CD4-positive, alpha-beta T cell treated with Interleukin-15 for 4 hours (primary cell): ENCODE measurements around the gene CEP192.
"Not testable (repeated sequence)": the region's sequence is repeated elsewhere in the genome, so short reads cannot be mapped to it uniquely, and the experiment has no call there.

Experiments
- DNase-seq: peaks from one replicate; pipeline ENCODE4 v3.0.0-alpha.2; 2020; ENCODE audit warnings: low spot score

CEP192 gene

DNA sequence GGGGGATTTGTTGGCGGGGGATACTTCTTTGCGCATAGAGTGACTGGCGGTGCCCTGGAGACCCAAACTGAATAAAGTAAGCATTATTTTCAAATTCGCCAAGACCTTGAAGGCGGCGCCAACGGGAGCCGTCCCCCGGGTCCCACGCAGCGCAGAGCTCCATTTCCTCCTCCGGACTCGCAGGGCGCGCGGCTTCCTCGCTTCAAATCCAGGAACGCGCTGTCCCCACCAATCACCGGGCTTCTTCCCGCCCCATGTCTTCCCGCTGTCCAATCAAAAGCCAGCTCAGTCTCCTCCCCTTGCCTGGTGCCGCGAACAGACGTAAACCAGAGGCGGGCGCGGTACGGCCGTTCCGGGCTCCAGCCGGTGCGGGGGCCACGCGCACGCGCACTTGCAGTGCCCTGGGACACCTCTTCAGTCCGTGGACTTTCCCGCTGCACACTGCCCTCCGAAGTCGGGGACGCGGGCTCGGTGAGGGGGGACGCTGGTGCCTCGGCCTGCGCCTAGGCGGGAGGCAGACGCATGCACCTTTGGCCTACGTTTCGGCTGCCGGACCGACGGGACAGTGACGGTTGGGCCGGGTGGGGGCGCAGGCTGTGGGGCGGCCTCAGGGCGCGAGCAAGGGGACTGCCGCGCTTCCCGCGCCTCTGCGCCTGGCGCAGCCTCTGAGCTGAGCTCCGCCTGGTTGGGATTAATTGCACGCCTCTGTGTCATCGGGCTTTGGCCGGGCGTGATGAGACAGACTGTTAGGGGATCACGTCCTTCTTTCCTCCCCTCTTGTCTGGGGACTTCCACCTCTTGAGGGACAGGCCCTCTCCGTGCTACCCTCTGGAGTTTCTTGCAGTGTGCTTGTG lies at the start of gene CEP192:
Gene CEP192, plus strand, starts transcription at position 396 of the 854 bp plus-strand sequence. CDS start 8,063 bp downstream, outside the sequence.
- peak; percentile 99 for DNase-seq

DNA sequence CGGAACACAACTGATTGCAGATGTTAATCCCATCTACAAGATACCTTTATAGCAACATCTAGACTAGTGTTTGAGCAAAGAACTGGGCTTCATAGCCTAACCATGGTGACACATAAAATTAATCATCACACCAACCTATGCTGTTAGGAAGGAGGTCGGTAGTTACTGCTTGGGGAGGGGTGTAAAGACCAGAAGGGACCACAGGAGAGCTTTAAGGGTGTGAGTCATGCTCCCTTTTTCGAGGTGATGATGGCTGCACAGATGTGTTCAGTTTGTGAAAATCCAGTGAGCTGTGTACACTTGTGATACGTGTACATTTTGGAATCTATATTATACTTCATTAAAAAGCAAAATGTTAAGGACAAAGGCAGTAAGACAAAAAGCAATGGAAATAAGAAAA lies 47.9 kb upstream of the CEP192 start:
- DNase-seq, result no peak

- no peak for DNase-seq
Observed at GRCh38 chr18:12944709-12945108, 46.5 kb upstream of the CEP192 start.

DNA sequence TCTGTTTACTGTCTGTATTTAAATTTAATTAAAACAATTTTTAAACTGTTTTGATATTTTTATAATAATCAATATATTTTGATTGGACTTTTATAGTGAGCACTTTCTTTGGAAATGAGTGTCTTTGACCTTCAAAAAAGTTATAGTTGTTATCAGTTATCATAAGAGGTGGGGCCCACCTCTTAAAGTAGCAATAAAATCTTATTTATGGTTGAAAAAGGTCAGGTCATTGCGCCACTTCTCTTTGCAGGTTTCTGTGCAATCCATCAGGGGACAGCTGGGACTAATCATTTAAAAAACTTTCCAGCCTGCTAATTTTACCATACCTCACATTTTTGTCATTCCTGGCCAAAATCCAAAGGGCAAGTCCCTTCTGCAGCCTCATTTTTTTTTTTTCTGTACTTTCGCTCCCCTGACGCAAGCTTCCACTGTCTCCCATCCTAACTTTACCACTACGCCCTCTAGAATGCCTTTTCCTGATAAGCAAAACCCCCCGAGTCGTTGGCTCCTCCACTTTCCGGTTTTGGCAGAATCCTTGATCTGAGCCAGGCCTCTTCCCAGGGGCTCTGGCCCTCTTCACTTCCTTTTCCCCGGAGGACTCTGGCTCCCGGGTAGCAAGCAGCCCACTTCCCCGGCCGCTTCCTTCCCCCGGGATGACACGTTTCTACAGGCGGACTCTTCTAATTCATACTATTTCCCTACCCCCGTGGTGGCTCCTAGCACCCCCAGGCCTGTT lies 44.4 kb upstream of the CEP192 start:
- no peak for DNase-seq

DNA sequence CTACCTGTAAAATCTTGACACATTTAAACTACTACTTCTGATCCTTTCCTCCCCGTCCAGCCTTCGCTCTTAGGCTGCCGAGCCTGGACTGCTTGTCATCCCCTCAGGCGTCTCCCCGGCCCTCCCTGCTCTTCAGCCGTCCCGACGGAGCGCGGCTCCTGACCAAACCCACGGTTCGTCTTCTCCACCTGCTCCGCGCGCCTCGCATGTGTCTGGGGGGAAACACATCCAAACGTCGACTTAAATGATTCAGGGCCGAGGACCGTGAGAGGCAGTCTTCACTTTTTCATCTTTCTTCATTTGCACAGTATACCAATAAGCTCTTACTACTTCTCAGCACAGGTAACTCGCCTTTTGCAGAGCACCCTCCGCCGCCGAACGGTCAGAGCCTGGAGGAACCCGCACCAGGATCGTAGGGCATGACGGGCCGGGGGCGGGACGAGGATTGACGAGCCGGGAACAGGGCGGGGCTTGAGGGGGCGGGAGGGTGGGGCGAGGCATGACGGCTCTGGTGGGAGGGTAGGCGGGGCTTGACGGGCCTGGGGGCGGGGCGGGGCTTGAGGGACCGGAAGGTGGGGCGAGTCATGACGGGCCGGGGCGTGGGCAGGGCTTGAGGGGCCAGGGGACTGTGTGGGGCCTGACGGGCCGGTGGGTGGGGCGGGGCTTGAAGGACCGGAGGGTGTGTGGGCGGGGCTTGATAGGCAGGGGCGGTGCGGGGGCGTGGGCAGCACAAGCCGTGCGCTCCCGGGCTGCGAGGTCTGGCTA lies 43.7 kb upstream of the CEP192 start, which contains the start of gene SEH1L:
Gene SEH1L, plus strand, starts transcription at position 727 of the 765 bp plus-strand sequence. CDS start 111 bp downstream, outside the sequence.
- peak; percentile 97 for DNase-seq

DNA sequence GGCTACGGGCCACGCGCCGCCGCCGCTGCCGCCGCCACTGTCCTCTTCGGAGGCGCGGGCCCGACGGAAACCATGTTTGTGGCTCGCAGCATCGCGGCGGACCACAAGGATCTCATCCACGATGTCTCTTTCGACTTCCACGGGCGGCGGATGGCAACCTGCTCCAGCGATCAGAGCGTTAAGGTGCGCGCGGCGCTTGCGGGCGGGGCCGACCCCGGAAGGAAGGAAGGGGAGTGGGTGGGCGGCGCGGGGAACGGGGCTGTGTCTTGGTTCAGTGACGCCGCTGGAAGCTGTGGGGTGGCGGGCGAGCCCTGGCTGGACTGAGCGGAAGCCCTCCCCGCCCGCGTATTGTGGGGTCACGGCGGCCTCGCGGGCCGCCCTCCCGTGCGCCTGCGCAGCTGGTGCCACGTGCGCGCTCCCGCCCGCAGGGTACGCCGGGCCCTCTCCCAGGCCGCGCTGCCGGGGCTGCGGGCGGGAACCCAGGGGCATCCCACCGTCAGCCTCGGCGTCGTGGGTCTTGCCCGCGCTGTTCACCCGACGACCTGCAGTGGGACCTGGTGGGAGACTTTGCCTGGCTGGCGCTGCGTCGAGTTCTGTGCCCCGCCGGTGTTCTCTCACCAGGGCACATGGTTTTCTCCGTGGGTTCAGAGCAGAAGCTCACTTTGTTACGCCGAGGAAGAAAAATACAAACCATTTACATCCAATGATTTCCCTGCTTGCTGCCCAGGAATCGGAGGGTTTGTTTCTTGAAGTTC lies 42.9 kb upstream of the CEP192 start:
- DNase-seq, result peak; percentile 98

DNA sequence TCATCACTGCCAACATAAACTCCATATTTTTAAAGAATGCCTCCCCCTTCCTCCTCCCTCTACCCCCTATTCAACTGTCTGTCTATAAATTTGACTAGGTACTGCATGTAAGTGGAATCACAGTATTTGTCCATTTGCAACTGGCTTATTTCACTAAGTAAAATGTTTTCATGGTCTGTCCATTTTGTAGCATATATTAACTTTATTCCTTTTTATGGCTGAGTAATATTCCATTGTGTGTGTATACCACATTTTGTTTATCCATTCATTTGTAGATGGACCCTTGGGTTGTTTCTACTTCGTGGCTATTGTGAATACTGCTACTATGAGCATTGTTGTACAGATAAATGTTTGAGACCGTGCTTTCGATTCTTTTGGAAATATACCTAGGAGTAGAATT lies 32.7 kb upstream of the CEP192 start:
- DNase-seq, result no peak

- no peak for DNase-seq
Observed at GRCh38 chr18:12960395-12960794, 30.8 kb upstream of the CEP192 start.

DNA sequence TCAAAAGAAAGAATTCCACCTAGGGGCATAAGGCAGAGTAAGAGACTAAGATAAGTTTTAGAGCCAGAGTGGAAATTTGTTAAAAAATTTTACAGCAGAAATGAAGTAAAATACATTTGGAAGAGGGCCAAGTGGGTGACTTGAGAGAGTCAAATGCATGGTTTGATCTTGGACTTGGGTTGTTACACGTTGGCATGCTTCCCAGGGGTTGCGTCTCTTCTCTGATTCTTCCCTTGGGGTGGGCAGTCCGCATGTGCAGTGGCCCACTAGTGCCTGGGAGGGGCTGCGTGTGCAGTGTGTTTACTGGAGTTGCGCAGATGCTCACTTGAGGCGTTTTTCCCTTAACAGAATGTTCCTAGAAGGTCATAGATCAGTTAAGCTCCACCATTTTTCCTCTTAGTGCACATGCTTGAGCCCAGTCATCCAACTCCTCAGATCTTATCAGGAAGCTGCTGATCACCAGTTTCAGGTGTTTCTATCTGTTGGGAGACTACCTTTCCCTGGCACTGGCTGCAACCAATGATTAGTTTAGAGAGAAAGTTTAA lies 30.2 kb upstream of the CEP192 start:
- DNase-seq, result no peak

DNA sequence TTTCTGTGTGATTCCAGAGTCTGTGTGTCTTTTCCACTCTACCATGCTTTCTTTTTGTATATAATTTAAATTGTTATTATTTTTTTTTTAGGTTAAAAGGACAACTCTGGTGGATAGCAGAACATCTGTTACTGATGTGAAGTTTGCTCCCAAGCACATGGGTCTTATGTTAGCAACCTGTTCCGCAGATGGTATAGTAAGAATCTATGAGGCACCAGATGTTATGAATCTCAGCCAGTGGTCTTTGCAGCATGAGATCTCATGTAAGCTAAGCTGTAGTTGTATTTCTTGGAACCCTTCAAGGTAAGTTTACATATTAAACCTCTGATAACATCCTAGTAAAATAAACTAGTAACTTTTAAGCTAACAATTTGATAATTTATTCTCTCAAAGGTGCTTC lies 28.1 kb upstream of the CEP192 start:
- DNase-seq, result no peak

GRCh38 chr18:12968115-12968514 lies 23.0 kb upstream of the CEP192 start:
- no peak for DNase-seq

DNA sequence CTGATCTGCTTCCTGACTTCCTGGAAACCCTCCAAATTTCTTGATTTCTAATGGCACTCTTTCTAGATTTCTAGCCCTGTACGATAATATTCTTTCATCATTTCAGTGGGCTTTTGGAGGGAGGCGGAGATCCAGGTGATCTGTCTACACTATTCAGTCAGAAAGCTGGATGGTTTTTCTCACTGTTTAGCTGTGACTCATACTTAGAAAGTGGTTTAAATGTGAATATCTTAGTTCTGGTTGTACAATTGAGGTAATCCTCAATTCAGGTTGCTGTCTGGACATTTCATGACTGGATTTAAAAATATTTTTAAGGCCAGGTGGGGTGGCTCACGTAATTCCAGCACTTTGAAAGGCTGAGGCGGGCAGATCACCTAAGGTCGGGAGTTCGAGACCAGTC lies 22.5 kb upstream of the CEP192 start:
- no peak for DNase-seq

- no peak for DNase-seq
Observed at GRCh38 chr18:12973562-12974213, 17.5 kb upstream of the CEP192 start.

DNA sequence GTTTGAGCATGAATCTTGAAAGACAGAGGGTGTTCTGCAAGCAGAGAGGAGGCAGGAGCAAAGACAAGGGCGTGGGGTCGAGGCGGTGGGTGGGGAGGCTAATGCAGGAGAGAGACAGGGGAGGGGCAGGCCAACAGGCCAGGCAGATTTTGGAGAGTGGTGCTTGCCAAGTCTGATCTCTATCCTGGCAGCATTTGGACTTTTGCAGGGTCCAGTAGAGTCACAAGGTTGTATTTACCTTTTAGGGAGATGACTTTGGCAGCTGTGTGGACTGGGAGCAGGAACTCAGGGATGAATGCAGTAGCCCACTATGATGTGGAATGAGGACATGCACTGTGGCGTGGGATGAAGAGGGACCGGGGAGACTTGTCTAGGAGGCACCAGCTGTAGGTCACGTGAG lies 15.7 kb upstream of the CEP192 start:
- no peak for DNase-seq

GRCh38 chr18:12976305-12976704 lies 14.9 kb upstream of the CEP192 start:
- no peak for DNase-seq

DNA sequence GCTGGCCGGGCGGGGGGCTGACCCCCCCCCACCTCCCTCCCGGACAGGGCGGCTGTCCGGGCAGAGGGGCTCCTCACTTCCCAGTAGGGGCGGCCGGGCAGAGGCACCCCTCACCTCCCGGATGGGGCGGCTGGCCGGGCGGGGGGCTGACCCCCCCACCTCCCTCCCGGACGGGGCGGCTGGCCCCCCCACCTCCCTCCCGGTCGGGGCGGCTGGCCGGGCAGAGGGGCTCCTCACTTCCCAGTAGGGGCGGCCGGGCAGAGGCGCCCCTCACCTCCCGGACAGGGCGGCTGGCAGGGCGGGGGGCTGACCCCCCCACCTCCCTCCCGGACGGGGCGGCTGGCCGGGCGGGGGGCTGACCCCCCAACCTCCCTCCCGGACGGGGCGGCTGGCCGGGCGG lies 11.1 kb upstream of the CEP192 start:
- not testable (repeated sequence) for DNase-seq

DNA sequence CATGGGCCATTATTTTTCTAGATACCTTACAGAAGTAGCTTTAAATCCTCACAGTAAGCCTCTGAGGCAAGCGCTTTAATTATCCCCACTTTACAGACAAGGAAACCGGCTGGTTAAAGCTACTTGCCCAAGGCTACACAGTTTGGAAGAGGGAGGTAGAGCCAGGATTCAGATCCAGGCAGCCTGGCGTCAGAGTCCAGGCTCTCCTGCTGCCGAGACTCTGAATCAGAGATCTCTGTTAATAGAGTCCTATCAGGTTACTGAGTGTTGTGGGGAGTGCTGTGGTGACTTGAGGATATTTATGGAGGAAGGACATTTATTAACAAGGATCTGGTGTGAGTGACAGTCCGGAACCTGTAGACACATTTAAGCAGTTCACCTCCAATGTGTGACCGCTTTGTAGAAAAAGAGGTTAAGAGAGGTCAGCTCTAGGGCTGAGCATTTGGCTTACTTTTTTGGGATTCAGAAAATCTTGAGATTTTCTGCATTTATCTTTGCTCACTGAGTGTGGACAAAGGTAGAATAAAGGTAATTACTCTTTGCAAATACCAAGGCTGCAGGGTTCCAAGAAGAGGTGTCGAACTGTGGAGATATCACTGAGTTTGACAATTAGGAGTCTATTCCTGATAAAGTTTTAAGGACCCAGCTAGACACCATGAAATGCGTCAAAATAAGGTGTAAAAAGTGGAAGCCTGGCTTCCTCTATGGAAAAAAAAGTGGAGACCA lies 1.6 kb upstream of the CEP192 start:
- DNase-seq, result no peak

DNA sequence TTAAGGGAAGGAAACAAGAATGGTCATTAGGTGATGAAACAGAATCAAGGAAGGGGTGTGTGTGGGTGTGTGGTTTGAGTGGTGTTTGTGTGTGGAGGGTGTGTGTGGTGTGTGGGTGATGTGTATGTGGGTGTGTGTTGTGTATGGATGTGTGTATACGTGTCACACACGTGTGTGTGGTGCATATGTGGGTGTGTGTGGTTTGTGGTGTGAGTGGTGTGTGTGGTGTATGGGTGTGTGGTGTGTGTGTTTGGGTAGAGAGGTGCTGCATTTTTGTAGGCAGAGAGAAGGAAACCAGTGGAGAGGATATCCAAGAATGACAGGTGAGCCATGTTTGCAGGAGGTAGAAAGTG lies 1.1 kb upstream of the CEP192 start:
- DNase-seq, result peak; percentile 30

DNA sequence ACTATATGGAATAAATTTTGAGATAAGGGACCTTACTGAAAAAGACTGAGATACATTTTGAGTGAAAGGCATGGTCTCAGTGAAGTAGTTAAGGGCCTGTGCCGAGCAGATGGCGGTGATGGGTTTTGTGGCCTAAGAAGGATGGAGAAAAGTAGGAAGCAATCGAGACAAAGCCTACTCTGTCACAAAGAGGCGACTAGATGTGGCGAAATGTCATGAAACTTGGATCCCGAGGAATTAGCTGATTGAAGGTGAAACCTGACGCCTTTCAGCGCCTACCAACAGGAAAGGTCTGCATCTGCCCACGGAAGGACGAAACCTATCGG lies 558 bp upstream of the CEP192 start:
- DNase-seq, result no peak

GRCh38 chr18:12991821-12992179 lies 638 bp downstream of the CEP192 start:
- no peak for DNase-seq

DNA sequence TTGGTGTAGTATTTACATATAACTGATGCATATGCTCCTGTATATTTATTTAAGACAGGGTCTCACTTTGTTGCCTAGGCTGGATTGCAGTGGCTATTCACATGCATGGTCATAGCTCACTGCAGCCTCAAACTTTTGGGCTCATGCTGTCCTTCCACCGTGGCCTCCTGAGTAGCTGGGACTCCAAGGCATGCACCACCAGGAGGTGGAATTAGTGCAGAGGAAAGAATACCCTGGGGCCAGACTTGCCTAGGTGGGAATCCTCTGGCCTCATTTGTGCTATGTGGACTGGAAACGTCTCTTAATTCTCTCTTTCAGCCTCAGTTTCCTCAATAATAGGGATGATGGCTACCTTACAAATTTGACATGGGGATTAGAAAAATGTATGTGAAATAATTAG lies 2.3 kb downstream of the CEP192 start:
- DNase-seq, result no peak
